Measurements from ENCODE around the gene COPA.
A peak's percentile ranks its signal among the peaks of the same experiment; 100 is the strongest.

Gene COPA

GRCh38 chr1:160344936-160345335 is 1.9 kb upstream of the COPA start:
- Histone ChIP-seq H3K27me3 (ENCODE audit: insufficient read depth, poor library complexity, severe bottlenecking) (no peaks in the 10 kb centered on the region), H3K4me3 (replicated peaks; ENCODE audit: insufficient read depth, low read length) (no peak overlapping the region), H3K27ac (replicated peaks) (no peak overlapping the region)
- TF ChIP-seq GABPA (IDR thresholded peaks at IDR 0.05; ENCODE audit: low read depth) (no peak), POLR2AphosphoS5 (IDR thresholded peaks at IDR 0.05; ENCODE audit: low read depth) (no peak), SPI1 (IDR thresholded peaks at IDR 0.05; ENCODE audit: borderline replicate concordance, low read depth) (no peak), REST (IDR thresholded peaks at IDR 0.05; ENCODE audit: insufficient replicate concordance, low read depth) (no peak)
- TF ChIP-seq, protein P1, sequence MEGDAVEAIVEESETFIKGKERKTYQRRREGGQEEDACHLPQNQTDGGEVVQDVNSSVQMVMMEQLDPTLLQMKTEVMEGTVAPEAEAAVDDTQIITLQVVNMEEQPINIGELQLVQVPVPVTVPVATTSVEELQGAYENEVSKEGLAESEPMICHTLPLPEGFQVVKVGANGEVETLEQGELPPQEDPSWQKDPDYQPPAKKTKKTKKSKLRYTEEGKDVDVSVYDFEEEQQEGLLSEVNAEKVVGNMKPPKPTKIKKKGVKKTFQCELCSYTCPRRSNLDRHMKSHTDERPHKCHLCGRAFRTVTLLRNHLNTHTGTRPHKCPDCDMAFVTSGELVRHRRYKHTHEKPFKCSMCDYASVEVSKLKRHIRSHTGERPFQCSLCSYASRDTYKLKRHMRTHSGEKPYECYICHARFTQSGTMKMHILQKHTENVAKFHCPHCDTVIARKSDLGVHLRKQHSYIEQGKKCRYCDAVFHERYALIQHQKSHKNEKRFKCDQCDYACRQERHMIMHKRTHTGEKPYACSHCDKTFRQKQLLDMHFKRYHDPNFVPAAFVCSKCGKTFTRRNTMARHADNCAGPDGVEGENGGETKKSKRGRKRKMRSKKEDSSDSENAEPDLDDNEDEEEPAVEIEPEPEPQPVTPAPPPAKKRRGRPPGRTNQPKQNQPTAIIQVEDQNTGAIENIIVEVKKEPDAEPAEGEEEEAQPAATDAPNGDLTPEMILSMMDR (IDR thresholded peaks at IDR 0.05; ENCODE audit: insufficient read depth, low read length), result no peak
- DNase-seq (ENCODE audit: low read depth in 1 of 2, low spot score in 1 of 2), result no peak

DNA sequence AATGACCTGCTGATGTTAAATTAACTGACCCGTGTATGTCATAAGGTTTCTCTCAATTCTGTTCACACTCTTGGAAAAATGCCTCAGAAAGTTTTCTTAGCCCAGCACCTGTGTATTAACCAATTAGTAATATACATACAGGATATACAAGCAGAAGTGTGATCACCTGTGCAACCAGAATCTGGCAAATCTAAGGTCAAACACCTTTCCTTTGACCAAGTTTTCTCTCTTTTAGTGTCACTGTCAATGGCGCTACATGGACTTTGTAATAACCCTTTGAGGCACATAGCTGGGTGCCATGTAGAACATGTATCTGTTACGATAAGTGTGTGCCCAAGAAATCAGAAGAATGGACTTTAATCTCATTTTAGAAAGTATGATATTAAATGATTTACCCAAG is 1.2 kb upstream of the COPA start:
- Histone ChIP-seq H3K27ac (replicated peaks) (peak overlapping the region; percentile 97), H3K27me3 (ENCODE audit: insufficient read depth, poor library complexity, severe bottlenecking) (no peaks in the 10 kb centered on the region), H3K4me3 (replicated peaks; ENCODE audit: insufficient read depth, low read length) (peak overlapping the region; percentile 93)
- DNase-seq (ENCODE audit: low read depth in 1 of 2, low spot score in 1 of 2), result no peak
- TF ChIP-seq GABPA (IDR thresholded peaks at IDR 0.05; ENCODE audit: low read depth) (no peak), REST (IDR thresholded peaks at IDR 0.05; ENCODE audit: insufficient replicate concordance, low read depth) (no peak), SPI1 (IDR thresholded peaks at IDR 0.05; ENCODE audit: borderline replicate concordance, low read depth) (no peak)
- TF ChIP-seq, protein P1 (IDR thresholded peaks at IDR 0.05; ENCODE audit: insufficient read depth, low read length), result no peak

DNA sequence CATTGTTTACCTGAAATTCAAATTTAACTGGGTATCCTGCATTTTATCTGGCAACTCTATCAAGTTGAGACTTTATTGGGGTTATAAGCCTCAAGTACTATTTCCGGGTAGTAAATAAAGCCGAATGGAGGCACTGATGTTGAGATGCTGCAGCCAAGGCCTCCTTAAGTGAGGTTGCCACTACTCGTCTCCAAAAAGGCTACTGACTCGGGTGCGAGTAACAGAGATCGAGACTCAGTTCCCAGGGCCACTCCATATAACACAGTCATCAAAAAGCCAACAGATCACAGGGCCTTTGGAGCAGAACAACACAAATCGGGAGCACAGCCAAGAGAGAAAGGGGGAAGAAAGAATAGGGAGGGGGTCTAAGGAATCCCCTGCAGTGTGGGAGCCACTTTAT is 524 bp downstream of the COPA start:
- TF ChIP-seq GABPA (IDR thresholded peaks at IDR 0.05; ENCODE audit: low read depth), result no peak
- TF ChIP-seq, protein P1 (IDR thresholded peaks at IDR 0.05; ENCODE audit: insufficient read depth, low read length), result no peak
- no peak for TF ChIP-seq POLR2AphosphoS5 (IDR thresholded peaks at IDR 0.05; ENCODE audit: low read depth)
- TF ChIP-seq SPI1 (IDR thresholded peaks at IDR 0.05; ENCODE audit: borderline replicate concordance, low read depth), result no peak
- Histone ChIP-seq H3K4me3 (replicated peaks; ENCODE audit: insufficient read depth, low read length) (peak overlapping the region; percentile 93), H3K27ac (replicated peaks) (peak overlapping the region; percentile 97), H3K27me3 (ENCODE audit: insufficient read depth, poor library complexity, severe bottlenecking) (no peaks in the 10 kb centered on the region)
- no peak for DNase-seq (ENCODE audit: low read depth in 1 of 2, low spot score in 1 of 2)

GRCh38 chr1:160340866-160341265 is 2.2 kb downstream of the COPA start:
- TF ChIP-seq, protein P1 (IDR thresholded peaks at IDR 0.05; ENCODE audit: insufficient read depth, low read length), result no peak
- TF ChIP-seq GABPA (IDR thresholded peaks at IDR 0.05; ENCODE audit: low read depth) (no peak), SPI1 (IDR thresholded peaks at IDR 0.05; ENCODE audit: borderline replicate concordance, low read depth) (no peak), REST (IDR thresholded peaks at IDR 0.05; ENCODE audit: insufficient replicate concordance, low read depth) (no peak), POLR2AphosphoS5 (IDR thresholded peaks at IDR 0.05; ENCODE audit: low read depth) (no peak)
- Histone ChIP-seq H3K27me3 (ENCODE audit: insufficient read depth, poor library complexity, severe bottlenecking) (no peaks in the 10 kb centered on the region), H3K4me3 (replicated peaks; ENCODE audit: insufficient read depth, low read length) (no peak overlapping the region), H3K27ac (replicated peaks) (no peak overlapping the region)
- DNase-seq (ENCODE audit: low read depth in 1 of 2, low spot score in 1 of 2), result no peak
